Endothelial cell of hepatic sinusoid (primary cell): Measurements from ENCODE around the gene SEMA4B.

ENCODE experiments used
- in situ Hi-C: cut with HindIII; loops from 2 replicates; pipeline ENCODE4 v1.10.0; 2017; ENCODE audit warnings: low sequenced_read_pairs

The SEMA4B gene

GRCh38 chr15:90203922-90204321, 2.8 kb downstream of the SEMA4B start:
- in situ Hi-C loops = no loop called here

DNA sequence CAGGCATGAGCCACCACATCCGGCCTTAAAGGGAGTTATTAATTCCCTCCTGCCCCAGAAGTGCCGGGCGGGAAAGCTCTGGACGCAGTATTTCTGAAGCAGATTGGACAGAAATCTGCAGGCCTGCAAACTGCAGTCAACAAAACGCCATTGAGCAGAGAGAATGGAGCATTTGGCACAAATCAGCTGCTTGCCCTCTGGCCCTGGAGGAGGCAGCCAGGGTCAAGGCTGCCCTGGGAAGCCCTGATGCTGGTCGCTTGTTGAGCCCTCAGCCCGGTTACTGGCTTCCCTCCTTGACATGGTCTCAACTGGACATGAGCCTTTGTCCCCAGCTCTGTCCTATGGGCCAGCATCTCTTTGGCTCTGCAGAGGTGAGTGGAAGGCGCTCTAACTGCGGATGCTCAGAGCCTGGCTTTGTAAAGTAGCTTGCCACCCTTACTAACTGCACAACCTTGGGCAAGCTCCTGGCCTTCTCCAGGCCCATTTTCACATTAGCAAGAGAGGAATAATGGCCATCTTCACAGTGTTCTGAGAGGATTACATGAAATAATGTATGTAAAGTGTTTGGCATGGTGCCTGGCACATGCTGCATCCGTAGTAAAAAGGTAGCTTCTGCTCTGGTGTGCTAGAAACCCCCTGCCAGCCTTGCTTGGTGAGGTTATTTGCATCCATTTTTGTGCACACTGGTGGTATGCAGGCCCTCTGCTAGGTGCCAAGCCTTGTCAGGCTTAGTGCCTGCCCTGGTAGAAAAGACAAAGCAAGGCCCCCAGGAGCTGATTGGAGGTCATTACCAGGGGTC, 4.1 kb downstream of the SEMA4B start:
- in situ Hi-C loops = no loop called here

GRCh38 chr15:90205886-90206285, 4.8 kb downstream of the SEMA4B start:
- in situ Hi-C loops = no loop called here

DNA sequence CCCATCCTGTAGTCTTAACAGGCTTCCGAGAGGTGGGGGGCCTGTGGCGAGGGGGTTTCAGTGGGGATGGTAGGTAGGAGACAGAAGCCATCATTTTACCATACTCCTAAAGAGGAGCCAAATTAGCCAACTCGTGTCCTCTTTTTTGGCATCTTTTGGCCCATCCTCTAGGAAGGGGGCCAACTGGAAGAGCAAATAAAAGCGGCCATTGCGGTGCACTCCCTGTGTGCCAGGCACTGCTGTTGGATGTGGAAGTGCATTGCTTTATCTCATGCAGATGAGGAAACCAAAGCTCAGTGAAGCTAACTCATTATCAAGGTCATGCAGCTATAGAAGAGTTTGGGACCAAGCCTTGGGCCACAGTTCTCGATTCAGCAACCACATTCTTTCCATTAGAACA, 6.1 kb downstream of the SEMA4B start:
- in situ Hi-C loops = no loop called here

GRCh38 chr15:90208356-90208755, 7.2 kb downstream of the SEMA4B start:
- in situ Hi-C loops = no loop called here

DNA sequence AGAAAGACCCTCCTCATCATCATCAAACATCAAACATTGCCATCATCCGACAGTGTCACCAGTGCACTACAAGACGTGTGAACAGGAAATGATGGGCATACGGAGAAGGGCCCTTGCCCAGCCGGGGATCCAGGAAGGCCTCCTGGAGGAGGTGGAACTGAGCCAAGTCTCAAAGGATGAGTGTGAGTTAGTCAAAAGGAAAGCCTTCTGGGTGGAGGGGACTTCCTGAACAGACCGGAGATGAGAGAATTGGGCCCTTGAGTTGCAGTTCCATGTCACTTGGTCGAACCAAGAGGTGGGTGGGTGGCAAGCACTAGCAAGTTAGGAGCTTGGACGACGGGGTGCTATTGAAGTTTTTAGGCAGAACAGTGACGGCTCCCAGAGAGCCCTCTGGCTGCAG, 8.5 kb downstream of the SEMA4B start:
- in situ Hi-C loops = no loop called here

- in situ Hi-C loops = no loop called here
These were observed 9.5 kb downstream of the SEMA4B start for GRCh38 chr15:90210593-90210992.

DNA sequence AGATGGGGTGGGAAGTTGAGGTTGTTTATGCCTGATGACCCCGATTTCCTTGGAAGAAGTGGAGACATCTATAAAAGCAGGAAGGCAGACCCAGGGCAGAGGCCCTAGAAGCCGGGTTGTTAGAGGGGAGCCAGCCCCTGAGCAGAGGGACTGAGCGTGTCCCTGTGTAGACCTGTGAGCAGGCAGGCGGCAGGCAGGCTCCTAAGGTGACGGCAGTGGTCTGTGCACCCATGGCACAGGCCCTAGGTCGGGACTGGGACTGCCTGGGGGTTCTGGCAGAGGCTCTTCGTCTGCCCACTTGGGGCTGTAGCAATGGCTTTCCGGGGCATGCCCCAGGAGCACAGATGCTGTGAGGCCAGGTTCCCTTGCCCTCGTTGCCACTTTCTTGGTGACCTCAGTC, 9.9 kb downstream of the SEMA4B start:
- in situ Hi-C loops = no loop called here

DNA sequence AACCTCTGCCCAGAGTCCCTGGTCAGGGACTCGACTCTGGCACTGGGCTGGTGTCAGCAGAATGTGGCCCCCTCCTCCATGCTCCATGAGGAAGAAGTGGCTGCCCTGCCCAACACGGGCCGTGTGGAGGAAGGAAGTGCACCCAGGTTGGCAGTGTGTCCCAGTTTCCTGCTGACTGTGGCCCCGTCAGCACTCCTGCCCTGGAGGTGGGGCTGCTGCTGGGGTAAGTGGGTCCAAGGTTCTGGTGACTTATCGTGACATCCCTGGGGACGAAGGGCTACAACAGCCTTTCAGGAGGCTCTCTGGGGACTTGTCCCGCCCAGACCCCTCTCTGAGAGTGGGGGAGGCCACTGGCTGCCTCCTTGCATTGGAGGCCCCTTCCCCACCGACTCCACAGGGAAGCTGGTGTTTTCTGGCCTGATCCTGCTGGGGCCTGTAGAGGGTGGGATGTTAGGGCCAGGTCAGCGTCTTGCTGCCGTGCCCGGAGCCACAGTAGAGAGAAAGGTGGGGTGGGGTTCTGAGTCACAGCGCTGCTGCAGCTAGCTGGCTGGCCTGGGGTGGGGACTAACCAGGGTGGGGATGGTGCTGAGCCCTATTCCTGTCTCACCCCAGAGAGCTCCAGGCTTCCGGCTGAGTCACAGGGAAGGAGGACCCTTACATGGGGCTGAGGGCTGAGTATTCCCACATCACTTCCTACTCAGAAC, 10.5 kb downstream of the SEMA4B start:
- in situ Hi-C loops = no loop called here

DNA sequence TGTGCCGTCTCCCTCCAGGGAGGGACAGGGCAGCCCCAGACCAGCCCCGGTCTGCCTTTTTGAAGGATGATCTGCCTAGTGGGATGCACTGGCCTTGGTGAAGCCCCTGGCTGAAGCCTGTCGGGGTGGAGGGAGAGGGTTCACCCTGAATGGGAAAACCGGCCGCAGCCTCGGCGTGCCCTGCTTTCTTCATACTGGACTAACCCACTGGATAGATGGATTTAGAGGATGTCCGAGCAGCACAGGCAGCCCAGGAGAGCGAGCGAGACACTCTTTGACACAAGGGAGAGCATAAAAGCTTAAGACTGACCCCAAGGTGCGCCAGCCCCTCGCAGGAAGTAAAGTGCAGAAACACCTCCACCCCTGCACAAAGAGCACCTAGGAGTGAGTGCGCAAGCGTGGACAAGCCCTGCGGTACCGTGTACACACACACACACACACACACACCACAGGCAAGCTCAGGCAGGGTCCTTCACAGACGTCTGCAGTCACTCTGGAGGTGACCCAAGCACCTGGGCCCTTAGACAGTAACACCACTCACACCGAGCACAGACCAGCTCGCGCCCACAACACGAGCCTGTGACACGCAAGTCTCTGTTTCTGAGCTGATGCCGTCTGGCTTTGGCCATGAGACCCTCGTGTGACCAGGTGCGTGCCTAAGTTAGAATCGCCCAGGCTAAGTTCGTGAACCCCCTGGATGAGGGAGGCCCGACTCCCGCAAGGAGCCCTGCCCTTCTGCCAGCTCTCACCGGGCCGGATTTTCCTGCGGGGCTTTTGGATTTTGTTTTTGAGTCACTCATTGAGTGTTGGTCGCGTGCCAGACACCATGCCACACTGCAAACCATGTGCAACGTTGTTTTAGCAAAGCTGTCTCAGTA, 11.3 kb downstream of the SEMA4B start:
- in situ Hi-C loops = no loop called here

DNA sequence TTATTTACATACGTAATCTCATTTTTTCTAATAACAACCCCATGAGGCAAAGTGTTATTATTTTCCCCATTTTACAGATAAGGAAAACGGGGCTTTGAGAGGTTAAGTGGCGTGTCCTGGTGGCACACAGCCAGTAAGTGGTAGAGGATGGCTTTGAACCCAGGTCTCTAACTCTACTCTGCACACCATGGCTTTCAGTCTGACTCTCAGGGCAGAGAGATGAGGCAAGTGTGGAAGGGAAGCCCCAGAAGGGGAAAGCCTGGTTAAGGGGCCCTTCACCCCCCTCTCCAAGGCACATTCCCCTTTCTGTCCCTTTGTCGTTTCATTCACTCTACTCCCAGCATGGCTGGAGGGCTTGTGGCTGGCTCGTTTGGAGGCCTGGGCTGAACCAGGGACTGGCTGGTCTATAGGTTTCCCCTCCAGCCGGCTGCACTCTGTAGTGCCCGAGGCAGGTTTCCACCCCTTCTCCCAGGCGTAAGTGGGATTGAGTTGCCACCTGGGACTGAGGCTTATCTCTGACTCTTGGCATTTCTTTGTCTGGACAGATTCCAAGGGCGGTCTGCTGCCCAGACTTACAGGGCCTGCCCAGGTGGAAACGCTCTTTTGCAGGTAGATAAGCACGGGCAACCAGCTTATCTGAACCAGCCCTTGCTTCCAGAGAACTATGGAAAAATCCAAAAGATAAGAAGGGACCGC, 12.1 kb downstream of the SEMA4B start:
- in situ Hi-C loops = no loop called here

DNA sequence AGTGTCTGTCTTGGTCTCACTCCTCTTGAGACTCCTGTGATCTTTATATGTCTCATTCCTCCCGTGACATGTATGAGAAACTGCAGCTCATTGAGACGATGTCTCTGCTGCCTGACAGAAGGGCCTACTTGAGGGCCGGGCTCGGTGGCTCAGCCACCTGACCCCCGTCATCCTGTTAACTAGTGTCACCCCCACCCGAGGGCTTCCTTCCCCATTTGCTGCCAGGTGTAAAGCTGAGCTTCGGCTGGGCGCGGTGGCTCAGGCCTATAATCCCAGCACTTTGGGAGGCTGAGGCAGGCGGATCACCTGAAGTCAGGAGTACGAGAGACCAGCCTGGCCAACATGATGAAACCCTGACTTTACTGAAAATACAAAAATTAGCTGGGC, 12.7 kb downstream of the SEMA4B start:
- in situ Hi-C loops = no loop called here

DNA sequence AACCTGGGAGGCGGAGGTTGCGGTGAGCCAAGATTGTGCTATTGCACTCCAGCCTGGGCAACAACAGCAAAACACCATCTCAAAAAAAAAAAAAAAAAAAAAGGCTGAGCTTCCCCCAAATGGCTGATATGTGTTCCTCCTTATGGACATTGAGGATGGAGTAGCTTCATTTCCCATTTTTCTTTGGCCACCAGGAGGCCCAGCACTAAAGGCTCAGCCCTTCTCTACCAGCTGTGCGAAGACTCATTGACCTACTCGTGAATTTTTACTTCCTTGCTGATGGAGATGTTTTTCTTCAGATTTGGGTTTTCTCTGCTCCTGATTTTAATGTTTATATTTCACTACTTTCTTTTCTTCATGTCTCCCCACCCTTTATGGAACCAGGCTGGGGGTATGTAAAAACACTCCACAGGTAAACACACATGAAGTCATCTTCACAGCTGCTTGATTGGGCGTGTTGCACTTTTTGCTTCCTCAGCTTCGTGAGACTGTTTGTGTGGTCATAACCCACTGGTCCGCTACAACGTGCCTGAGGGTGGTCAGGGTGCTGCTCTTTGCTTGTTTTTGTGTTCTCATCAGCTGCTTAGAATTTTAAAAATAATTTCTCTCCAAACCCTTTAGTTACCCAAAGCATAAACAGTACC, 13.5 kb downstream of the SEMA4B start:
- in situ Hi-C loops = loop anchor here (5.0 kb wide), 1 partner anchor 72 kb away; no protein-coding TSS in a partner anchor

GRCh38 chr15:90217671-90218394, 16.7 kb downstream of the SEMA4B start:
- in situ Hi-C loops = loop anchor here (5.0 kb wide), 1 partner anchor 76 kb away; no protein-coding TSS in a partner anchor

DNA sequence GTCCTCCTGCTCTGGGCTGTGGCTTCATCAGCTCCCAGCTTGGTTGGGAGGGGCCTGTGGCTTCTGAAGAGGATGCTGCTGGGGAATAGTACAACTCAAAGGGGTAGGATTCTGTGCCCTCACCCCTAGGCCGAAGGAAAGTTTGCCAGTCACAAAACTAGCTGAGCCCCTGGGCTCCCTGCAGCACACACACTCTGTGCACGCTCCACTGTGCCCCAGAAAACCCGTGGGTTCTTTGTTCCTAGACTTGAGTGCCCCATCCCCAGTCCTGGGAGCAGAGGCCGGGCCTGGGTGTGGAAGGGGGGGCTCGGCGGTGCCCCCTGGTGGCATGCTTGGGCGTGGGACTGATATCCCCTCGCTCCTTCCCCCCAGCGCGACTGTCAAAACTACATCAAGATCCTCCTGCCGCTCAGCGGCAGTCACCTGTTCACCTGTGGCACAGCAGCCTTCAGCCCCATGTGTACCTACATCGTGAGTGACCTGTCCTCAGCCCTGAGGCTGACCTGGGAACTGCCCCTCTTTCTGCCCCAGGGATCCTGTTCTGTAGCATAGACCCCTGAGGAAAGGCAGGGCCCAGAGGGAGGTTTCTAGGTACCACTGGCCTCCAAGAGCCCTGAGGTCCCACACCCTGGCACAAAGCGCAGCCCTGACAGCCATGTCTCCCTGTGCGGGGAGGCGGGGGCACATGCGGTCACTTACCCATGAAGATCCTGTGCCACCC, 18.5 kb downstream of the SEMA4B start:
- in situ Hi-C loops = loop anchor here (5.0 kb wide), 1 partner anchor 77 kb away; no protein-coding TSS in a partner anchor

DNA sequence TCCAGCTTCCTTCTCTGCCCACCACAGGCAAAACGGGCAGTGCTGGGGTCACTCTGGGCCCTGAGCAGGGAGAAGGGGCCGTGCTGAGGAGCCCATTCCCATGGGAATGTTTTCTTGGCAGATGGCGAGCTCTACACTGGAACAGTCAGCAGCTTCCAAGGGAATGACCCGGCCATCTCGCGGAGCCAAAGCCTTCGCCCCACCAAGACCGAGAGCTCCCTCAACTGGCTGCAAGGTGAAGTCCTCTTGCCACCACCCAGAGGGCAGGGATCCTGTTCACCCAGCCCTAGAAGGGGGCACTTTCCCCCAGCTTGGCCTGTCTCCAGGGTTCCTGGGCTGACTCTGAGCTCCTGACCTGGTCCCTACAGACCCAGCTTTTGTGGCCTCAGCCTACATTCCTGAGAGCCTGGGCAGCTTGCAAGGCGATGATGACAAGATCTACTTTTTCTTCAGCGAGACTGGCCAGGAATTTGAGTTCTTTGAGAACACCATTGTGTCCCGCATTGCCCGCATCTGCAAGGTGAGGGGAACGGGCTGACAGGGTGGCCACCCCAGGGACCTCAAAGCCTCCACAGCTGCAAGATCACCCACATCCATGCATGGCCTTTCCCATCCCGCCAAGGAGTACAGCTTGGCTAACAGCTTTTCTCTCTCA, 20.2 kb downstream of the SEMA4B start:
- in situ Hi-C loops = no loop called here

- in situ Hi-C loops = no loop called here
These were observed 21.4 kb downstream of the SEMA4B start for GRCh38 chr15:90222547-90222946.

DNA sequence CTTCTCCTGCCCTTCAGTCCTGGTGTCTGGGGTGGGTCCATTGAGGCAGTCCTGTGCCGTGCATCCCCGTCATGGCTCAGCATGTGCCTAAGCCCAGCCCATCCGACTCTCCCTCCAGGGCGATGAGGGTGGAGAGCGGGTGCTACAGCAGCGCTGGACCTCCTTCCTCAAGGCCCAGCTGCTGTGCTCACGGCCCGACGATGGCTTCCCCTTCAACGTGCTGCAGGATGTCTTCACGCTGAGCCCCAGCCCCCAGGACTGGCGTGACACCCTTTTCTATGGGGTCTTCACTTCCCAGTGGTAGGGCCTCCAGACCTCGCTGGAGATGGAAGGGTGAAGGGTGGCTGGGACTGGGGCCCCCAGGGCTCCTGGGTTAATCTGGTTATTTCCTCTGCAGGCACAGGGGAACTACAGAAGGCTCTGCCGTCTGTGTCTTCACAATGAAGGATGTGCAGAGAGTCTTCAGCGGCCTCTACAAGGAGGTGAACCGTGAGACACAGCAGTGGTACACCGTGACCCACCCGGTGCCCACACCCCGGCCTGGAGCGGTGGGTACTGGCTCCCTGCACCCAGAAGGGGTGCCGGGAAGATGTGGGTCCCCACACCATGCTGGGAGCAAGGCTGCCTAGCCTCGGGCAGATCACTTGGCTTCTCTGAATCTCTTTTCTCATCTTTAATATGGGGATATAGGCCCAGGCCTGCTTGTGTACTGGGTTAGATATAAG, 22.5 kb downstream of the SEMA4B start:
- in situ Hi-C loops = no loop called here
